Measurements from ENCODE around the gene SCART1.

DNA sequence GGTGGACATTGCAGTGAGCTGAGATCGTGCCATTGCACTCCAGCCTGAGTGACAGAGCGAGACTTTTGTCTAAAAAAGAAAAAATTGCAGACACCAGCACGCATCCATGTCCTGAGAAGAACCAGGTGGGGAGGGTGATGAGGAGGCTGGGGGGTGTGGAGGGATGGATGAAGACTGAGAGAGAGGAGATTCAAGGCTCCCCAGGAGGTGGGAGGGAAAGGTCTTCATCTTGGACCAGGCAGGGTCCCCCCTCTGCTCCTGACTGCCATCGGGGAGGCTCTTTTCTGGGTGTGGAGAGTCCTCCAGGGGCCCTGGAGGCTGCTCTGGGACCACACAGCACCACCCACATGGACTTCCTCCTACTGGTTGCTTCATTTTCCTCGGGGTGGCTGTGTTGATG is 1.5 kb downstream of the SCART1 start:
- TF ChIP-seq, protein P1, sequence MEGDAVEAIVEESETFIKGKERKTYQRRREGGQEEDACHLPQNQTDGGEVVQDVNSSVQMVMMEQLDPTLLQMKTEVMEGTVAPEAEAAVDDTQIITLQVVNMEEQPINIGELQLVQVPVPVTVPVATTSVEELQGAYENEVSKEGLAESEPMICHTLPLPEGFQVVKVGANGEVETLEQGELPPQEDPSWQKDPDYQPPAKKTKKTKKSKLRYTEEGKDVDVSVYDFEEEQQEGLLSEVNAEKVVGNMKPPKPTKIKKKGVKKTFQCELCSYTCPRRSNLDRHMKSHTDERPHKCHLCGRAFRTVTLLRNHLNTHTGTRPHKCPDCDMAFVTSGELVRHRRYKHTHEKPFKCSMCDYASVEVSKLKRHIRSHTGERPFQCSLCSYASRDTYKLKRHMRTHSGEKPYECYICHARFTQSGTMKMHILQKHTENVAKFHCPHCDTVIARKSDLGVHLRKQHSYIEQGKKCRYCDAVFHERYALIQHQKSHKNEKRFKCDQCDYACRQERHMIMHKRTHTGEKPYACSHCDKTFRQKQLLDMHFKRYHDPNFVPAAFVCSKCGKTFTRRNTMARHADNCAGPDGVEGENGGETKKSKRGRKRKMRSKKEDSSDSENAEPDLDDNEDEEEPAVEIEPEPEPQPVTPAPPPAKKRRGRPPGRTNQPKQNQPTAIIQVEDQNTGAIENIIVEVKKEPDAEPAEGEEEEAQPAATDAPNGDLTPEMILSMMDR (IDR thresholded peaks at IDR 0.05 in 2 of 3, conservative IDR thresholded peaks at IDR 0.05 in 1 of 3; ENCODE audit: borderline replicate concordance in 1 of 3, insufficient read depth in 1 of 3, low read depth in 2 of 3, low read length in 2 of 3): no peak
- no peak for TF ChIP-seq FOSL1 (IDR thresholded peaks at IDR 0.05; ENCODE audit: low read depth)
- TF ChIP-seq TCF7L2 (IDR thresholded peaks at IDR 0.05; ENCODE audit: borderline replicate concordance, extremely low read depth, insufficient read depth, insufficient read length): no peak

All from HCT116 (cell line).